Ectodermal cell (in vitro differentiated cells): ENCODE data around the gene PDIA4.
"Not testable (repeated sequence)": the region's sequence is repeated elsewhere in the genome, so short reads cannot be mapped to it uniquely, and the experiment has no call there.

Source experiments
- H3K27ac ChIP-seq: 2 replicates; pipeline ENCODE4 v1.7.0; 2013; ENCODE audit warnings: mild to moderate bottlenecking, low read depth, low read length; ENCODE audit not compliant: insufficient read depth, poor library complexity, severe bottlenecking
- H3K27me3 ChIP-seq: 2 replicates; pipeline ENCODE4 v1.7.0; 2013; ENCODE audit warnings: mild to moderate bottlenecking, low read length; ENCODE audit not compliant: insufficient read depth, control insufficient read depth, poor library complexity, severe bottlenecking
- H3K36me3 ChIP-seq: one replicate; pipeline ENCODE4 v1.7.0; 2013; ENCODE audit warnings: low read length; ENCODE audit not compliant: control insufficient read depth, insufficient read depth
- H3K4me1 ChIP-seq: one replicate; pipeline ENCODE4 v1.7.0; 2013; ENCODE audit warnings: low read length; ENCODE audit not compliant: control insufficient read depth, insufficient read depth
- H3K4me3 ChIP-seq: 2 replicates; pipeline ENCODE4 v1.7.0; 2013; ENCODE audit warnings: low read depth, low read length, control low read depth; ENCODE audit not compliant: insufficient read depth
- H3K9me3 ChIP-seq: 2 replicates; pipeline ENCODE4 v1.7.0; 2013; ENCODE audit warnings: mild to moderate bottlenecking, low read length, moderate library complexity; ENCODE audit not compliant: control insufficient read depth
- WGBS, 2 experiments: methylation state at CpG; one replicate each; pipeline ENCODE4 v1.1.7; 2013; ENCODE audit warnings: missing lambda C conversion rate in 2 of 2; 5-methylcytosine and 5-hydroxymethylcytosine counted together

The PDIA4 gene

GRCh38 chr7:149067869-149068268 lies 39.6 kb upstream of the PDIA4 start:
- H3K27ac ChIP-seq = no peak overlapping the region
- WGBS, 2 experiments = 91 to 93% methylated on average over 2 to 4 of the region's 4 CpGs
- H3K4me1 ChIP-seq = no peaks in the 10 kb centered on the region
- H3K36me3 ChIP-seq = peaks cover 17% of the 10 kb centered on the region
- no peak overlapping the region for H3K4me3 ChIP-seq
- no peaks in the 10 kb centered on the region for H3K9me3 ChIP-seq
- no peaks in the 10 kb centered on the region for H3K27me3 ChIP-seq

- no peaks in the 10 kb centered on the region for H3K36me3 ChIP-seq
- H3K9me3 ChIP-seq = no peaks in the 10 kb centered on the region
- no peak overlapping the region for H3K4me3 ChIP-seq
- H3K27me3 ChIP-seq = no peaks in the 10 kb centered on the region
- no peak overlapping the region for H3K27ac ChIP-seq
- H3K4me1 ChIP-seq = peaks cover 4% of the 10 kb centered on the region
Measured at GRCh38 chr7:149063476-149063875, 35.2 kb upstream of the PDIA4 start.

DNA sequence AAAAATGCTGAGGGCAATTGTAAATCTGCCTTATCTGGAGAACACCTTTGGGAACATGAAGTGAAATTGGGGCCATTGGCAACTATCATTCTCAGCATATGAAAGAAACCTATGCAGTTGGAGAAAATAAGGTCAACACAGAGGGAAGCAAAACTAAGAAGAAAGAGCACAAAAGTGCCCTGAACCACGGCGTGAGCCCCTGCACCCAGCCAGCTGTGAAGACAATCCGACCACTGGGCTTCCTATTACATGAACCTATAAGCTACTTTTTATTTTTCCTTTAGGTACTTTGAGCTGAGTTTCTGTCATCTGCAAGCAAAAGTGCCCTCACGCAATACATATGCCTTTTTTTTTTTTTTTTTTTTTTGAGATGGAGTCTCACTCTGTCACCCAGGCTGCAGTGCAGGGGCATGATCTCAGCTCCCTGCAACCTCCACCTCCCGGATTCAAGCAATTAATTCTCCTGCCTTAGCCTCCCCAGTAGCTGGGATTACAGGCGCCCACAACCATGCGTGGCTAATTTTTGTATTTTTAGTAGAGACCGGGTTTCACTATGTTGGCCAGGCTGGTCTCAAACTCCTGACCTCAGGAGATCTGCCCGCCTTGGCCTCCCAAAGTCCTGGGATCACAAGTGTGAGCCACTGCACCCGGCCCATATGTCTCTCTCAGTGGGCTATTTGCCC lies 34.1 kb upstream of the PDIA4 start:
- not testable (repeated sequence) for H3K36me3 ChIP-seq, H3K9me3 ChIP-seq, H3K27me3 ChIP-seq, H3K27ac ChIP-seq, H3K4me1 ChIP-seq, H3K4me3 ChIP-seq
- WGBS, 2 experiments = 90% methylated on average over 9 to 10 of the region's 10 CpGs

GRCh38 chr7:149060156-149060555 lies 31.9 kb upstream of the PDIA4 start:
- H3K27ac ChIP-seq = no peak overlapping the region
- H3K9me3 ChIP-seq = no peaks in the 10 kb centered on the region
- H3K4me3 ChIP-seq = no peak overlapping the region
- H3K36me3 ChIP-seq = no peaks in the 10 kb centered on the region
- WGBS, 2 experiments = 84 to 88% methylated on average over 1 of the region's 1 CpG
- H3K4me1 ChIP-seq = peaks cover 4% of the 10 kb centered on the region
- H3K27me3 ChIP-seq = no peaks in the 10 kb centered on the region

GRCh38 chr7:149053885-149054284 lies 25.6 kb upstream of the PDIA4 start:
- Histone ChIP-seq H3K36me3 (no peaks in the 10 kb centered on the region), H3K27me3 (no peaks in the 10 kb centered on the region), H3K4me3 (no peak overlapping the region), H3K4me1 (no peaks in the 10 kb centered on the region), H3K27ac (no peak overlapping the region), H3K9me3 (no peaks in the 10 kb centered on the region)
- 93 to 95% methylated on average over 7 to 8 of the region's 8 CpGs for WGBS, 2 experiments

- Histone ChIP-seq H3K27me3 (no peaks in the 10 kb centered on the region), H3K36me3 (no peaks in the 10 kb centered on the region), H3K9me3 (no peaks in the 10 kb centered on the region), H3K4me3 (no peak overlapping the region), H3K4me1 (no peaks in the 10 kb centered on the region), H3K27ac (no peak overlapping the region)
- WGBS, 2 experiments = 81 to 98% methylated on average over 1 of the region's 1 CpG
Measured at GRCh38 chr7:149053384-149053783, 25.1 kb upstream of the PDIA4 start.

GRCh38 chr7:149050941-149051340 lies 22.6 kb upstream of the PDIA4 start:
- no peaks in the 10 kb centered on the region for H3K9me3 ChIP-seq
- no peak overlapping the region for H3K27ac ChIP-seq
- H3K36me3 ChIP-seq = no peaks in the 10 kb centered on the region
- H3K4me1 ChIP-seq = no peaks in the 10 kb centered on the region
- H3K4me3 ChIP-seq = no peak overlapping the region
- WGBS, 2 experiments = 92 to 96% methylated on average over 3 of the region's 3 CpGs
- no peaks in the 10 kb centered on the region for H3K27me3 ChIP-seq

DNA sequence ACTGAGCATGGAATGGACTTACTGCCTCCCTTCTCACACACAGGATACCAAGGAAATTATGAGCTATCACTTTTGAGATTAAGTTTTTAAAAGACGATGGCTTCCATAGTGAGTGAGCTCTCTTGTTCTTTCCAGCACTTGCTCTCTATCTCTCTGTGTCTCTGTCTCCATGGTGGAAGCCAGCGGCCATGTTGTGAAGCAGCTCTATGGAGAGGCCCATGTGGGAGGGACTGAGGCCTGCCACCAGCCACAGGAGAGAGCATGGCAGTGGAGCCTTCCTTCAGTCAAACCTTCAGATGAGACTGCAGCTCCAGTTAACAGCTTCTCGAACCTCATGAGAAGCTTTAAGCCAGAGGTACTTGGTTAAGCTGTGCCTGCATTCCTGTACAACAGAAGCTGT lies 20.5 kb upstream of the PDIA4 start:
- H3K27me3 ChIP-seq = no peaks in the 10 kb centered on the region
- no peaks in the 10 kb centered on the region for H3K4me1 ChIP-seq
- no peaks in the 10 kb centered on the region for H3K9me3 ChIP-seq
- no peaks in the 10 kb centered on the region for H3K36me3 ChIP-seq
- H3K27ac ChIP-seq = no peak overlapping the region
- WGBS, 2 experiments = 96 to 97% methylated on average over 3 of the region's 3 CpGs
- H3K4me3 ChIP-seq = no peak overlapping the region

DNA sequence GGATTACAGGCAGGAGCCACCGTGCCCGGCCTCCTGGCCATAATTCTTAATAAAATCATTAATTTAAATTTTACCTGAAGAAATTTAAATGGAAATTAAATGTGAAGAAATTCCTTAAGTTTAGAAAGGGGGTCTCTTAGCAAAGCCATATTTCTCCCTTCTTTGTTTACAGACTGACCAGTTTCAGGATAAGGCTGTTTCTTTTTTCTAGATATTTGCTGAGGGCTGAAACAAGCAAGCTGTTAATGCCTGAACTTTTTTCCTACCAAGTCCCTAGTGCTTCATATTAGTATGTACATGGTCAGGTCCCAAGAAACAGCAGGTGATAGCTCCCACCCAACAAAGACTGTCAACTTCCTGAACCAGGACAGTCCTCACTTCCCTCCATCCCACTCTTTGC lies 18.1 kb upstream of the PDIA4 start:
- H3K4me3 ChIP-seq = no peak overlapping the region
- H3K9me3 ChIP-seq = no peaks in the 10 kb centered on the region
- H3K27me3 ChIP-seq = no peaks in the 10 kb centered on the region
- H3K27ac ChIP-seq = no peak overlapping the region
- no peaks in the 10 kb centered on the region for H3K36me3 ChIP-seq
- 100% methylated on average over 1 of the region's 2 CpGs; no CpG with 5 or more reads in 1 of the 2 experiments for WGBS, 2 experiments
- H3K4me1 ChIP-seq = no peaks in the 10 kb centered on the region

GRCh38 chr7:149043936-149044335 lies 15.6 kb upstream of the PDIA4 start:
- no peaks in the 10 kb centered on the region for H3K9me3 ChIP-seq
- H3K27ac ChIP-seq = no peak overlapping the region
- H3K4me3 ChIP-seq = no peak overlapping the region
- no peaks in the 10 kb centered on the region for H3K36me3 ChIP-seq
- H3K27me3 ChIP-seq = no peaks in the 10 kb centered on the region
- H3K4me1 ChIP-seq = no peaks in the 10 kb centered on the region
- WGBS, 2 experiments = 94 to 95% methylated on average over 8 of the region's 8 CpGs

- 69 to 73% methylated on average over 4 of the region's 5 CpGs for WGBS, 2 experiments
- H3K4me1 ChIP-seq = no peaks in the 10 kb centered on the region
Measured at GRCh38 chr7:149041350-149041749, 13.0 kb upstream of the PDIA4 start.

More at GRCh38 chr7:149041350-149041749, 13.0 kb upstream of the PDIA4 start:
- Histone ChIP-seq H3K9me3 (no peaks in the 10 kb centered on the region), H3K36me3 (no peaks in the 10 kb centered on the region), H3K27ac (no peak overlapping the region), H3K27me3 (no peaks in the 10 kb centered on the region), H3K4me3 (no peak overlapping the region)
